Osteoblast (primary cell): Measurements from ENCODE around the gene SAPCD2. TPM values are rescaled to one million over a fixed set of nuclear protein-coding genes. Genes with fewer than 3 reads are reported as not detected.

Experiments
- DNase-seq: peaks from one replicate; pipeline ENCODE4 v3.0.0; 2011; ENCODE audit warnings: low spot score, mixed read lengths; ENCODE audit not compliant: insufficient read length; ENCODE audit errors: missing footprints
- H2AFZ ChIP-seq: 2 replicates; pipeline ENCODE4 v1.6.0; 2011; ENCODE audit warnings: mild to moderate bottlenecking, low read length
- H3K27ac ChIP-seq: 2 replicates; pipeline ENCODE4 v1.5.1; 2011; ENCODE audit warnings: mild to moderate bottlenecking, low read depth, low read length, moderate library complexity
- H3K27me3 ChIP-seq: 2 replicates; pipeline ENCODE4 v1.6.0; 2012; ENCODE audit warnings: mild to moderate bottlenecking, control low read depth, inconsistent platforms, low read length, moderate library complexity; ENCODE audit not compliant: insufficient read depth
- H3K36me3 ChIP-seq: 2 replicates; pipeline ENCODE4 v1.5.1; 2011; ENCODE audit warnings: mild to moderate bottlenecking, low read length, control low read depth, moderate library complexity; ENCODE audit not compliant: insufficient read depth
- H3K4me1 ChIP-seq: 2 replicates; pipeline ENCODE4 v1.5.1; 2011; ENCODE audit warnings: mild to moderate bottlenecking, low read length, control low read depth, moderate library complexity; ENCODE audit not compliant: insufficient read depth
- H3K4me2 ChIP-seq: 2 replicates; pipeline ENCODE4 v1.6.0; 2011; ENCODE audit warnings: mild to moderate bottlenecking, low read length; ENCODE audit not compliant: insufficient read depth
- H3K4me3 ChIP-seq: fragments of 200-600 bp; sonication (generic); 3 replicates; pipeline ENCODE4 v1.5.1; 2012; ENCODE audit warnings: mild to moderate bottlenecking, low read length, inconsistent platforms; ENCODE audit not compliant: insufficient read depth
- H3K79me2 ChIP-seq: 2 replicates; pipeline ENCODE4 v1.6.0; 2012; ENCODE audit warnings: mild to moderate bottlenecking, low read length, control low read depth, inconsistent platforms; ENCODE audit not compliant: insufficient read depth
- H3K9me3 ChIP-seq: 2 replicates; pipeline ENCODE4 v1.5.1; 2011; ENCODE audit warnings: low read depth, low read length, control low read depth
- H4K20me1 ChIP-seq: 2 replicates; pipeline ENCODE4 v1.6.0; 2012; ENCODE audit warnings: mild to moderate bottlenecking, low read length, control low read depth; ENCODE audit not compliant: insufficient read depth
- total RNA-seq: library from RNA; depleted of rRNA; stranded (reverse); fragments of >200 nt; gene quantifications from 2 replicates; pipeline ENCODE4 v1.2.3, GENCODE V29; 2012
- TF ChIP-seq, protein P1 (sequence below): IDR thresholded peaks from 2 replicates; pipeline ENCODE4 v1.5.1; 2011; ENCODE audit warnings: mild to moderate bottlenecking, low read depth, low read length, moderate library complexity; ENCODE audit errors: extremely low read depth

Gene SAPCD2
- total RNA-seq, 1 donor, result 1.1 TPM

- DNase-seq, result no peak
- Histone ChIP-seq H3K4me3 (no peak overlapping the region), H3K27me3 (peaks cover 13% of the 10 kb centered on the region), H3K79me2 (peaks cover 30% of the 10 kb centered on the region), H3K36me3 (peaks cover 5% of the 10 kb centered on the region), H2AFZ (no peak overlapping the region), H3K4me2 (no peak overlapping the region), H3K4me1 (peaks cover 15% of the 10 kb centered on the region), H3K27ac (no peak overlapping the region), H3K9me3 (no peaks in the 10 kb centered on the region), H4K20me1 (peaks cover 34% of the 10 kb centered on the region)
- TF ChIP-seq, protein P1, sequence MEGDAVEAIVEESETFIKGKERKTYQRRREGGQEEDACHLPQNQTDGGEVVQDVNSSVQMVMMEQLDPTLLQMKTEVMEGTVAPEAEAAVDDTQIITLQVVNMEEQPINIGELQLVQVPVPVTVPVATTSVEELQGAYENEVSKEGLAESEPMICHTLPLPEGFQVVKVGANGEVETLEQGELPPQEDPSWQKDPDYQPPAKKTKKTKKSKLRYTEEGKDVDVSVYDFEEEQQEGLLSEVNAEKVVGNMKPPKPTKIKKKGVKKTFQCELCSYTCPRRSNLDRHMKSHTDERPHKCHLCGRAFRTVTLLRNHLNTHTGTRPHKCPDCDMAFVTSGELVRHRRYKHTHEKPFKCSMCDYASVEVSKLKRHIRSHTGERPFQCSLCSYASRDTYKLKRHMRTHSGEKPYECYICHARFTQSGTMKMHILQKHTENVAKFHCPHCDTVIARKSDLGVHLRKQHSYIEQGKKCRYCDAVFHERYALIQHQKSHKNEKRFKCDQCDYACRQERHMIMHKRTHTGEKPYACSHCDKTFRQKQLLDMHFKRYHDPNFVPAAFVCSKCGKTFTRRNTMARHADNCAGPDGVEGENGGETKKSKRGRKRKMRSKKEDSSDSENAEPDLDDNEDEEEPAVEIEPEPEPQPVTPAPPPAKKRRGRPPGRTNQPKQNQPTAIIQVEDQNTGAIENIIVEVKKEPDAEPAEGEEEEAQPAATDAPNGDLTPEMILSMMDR, result no peak
Measured at GRCh38 chr9:137042751-137043727, 27.3 kb downstream of the SAPCD2 start.

GRCh38 chr9:137041124-137041523, 29.2 kb downstream of the SAPCD2 start:
- H3K27ac ChIP-seq, result no peak overlapping the region
- H3K36me3 ChIP-seq, result peaks cover 5% of the 10 kb centered on the region
- TF ChIP-seq, protein P1, result no peak
- peaks cover 10% of the 10 kb centered on the region for H3K4me1 ChIP-seq
- peaks cover 25% of the 10 kb centered on the region for H4K20me1 ChIP-seq
- H3K4me3 ChIP-seq, result no peak overlapping the region
- no peak overlapping the region for H3K4me2 ChIP-seq
- no peaks in the 10 kb centered on the region for H3K27me3 ChIP-seq
- no peak for DNase-seq
- H2AFZ ChIP-seq, result no peak overlapping the region
- peaks cover 30% of the 10 kb centered on the region for H3K79me2 ChIP-seq
- no peaks in the 10 kb centered on the region for H3K9me3 ChIP-seq

DNA sequence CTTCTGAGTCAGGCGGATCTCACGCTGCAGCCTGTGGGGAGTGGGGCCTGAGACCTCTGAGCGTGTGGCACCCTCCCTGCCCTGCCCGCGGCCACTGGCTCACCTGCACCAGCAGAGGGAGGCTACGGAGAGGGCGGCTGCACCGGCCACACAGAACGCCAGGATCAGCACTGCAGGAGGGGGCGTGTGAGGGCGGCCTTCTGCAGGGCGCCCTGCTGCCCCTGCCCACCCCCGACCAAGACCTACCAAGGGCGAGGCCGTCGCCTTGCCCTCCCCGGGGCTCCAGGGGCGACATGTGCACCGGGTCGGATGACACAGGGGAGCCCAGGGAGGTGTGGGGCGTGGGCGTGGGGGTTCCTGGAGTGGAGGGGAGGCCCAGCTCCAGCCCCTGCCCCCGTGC, 29.8 kb downstream of the SAPCD2 start:
- H3K4me2 ChIP-seq, result no peak overlapping the region
- peaks cover 9% of the 10 kb centered on the region for H3K4me1 ChIP-seq
- H3K36me3 ChIP-seq, result peaks cover 5% of the 10 kb centered on the region
- no peaks in the 10 kb centered on the region for H3K9me3 ChIP-seq
- H3K27ac ChIP-seq, result no peak overlapping the region
- H3K79me2 ChIP-seq, result peaks cover 30% of the 10 kb centered on the region
- DNase-seq, result no peak
- H4K20me1 ChIP-seq, result peaks cover 25% of the 10 kb centered on the region
- TF ChIP-seq, protein P1, result no peak
- H3K4me3 ChIP-seq, result no peak overlapping the region
- no peaks in the 10 kb centered on the region for H3K27me3 ChIP-seq
- H2AFZ ChIP-seq, result no peak overlapping the region

- Histone ChIP-seq H3K4me1 (peaks cover 2% of the 10 kb centered on the region), H3K27ac (no peak overlapping the region), H3K4me2 (no peak overlapping the region), H3K36me3 (peaks cover 5% of the 10 kb centered on the region), H3K4me3 (no peak overlapping the region), H3K9me3 (no peaks in the 10 kb centered on the region), H4K20me1 (peaks cover 20% of the 10 kb centered on the region), H3K27me3 (no peaks in the 10 kb centered on the region), H3K79me2 (peaks cover 25% of the 10 kb centered on the region), H2AFZ (no peak overlapping the region)
- TF ChIP-seq, protein P1, result no peak
- no peak for DNase-seq
Measured at GRCh38 chr9:137039611-137040366, 30.6 kb downstream of the SAPCD2 start.
